SK-N-SH treated with all-trans-retinoic acid at 6 μM for 48 hours (cell line): Measurements from ENCODE around the gene CRAT.
"Not testable (repeated sequence)": the region's sequence is repeated elsewhere in the genome, so short reads cannot be mapped to it uniquely, and the experiment has no call there.

Experiments
- ATAC-seq: fragments of 200-7000 bp; cut with Tn5 transposase; 3 replicates; pipeline ENCODE4 v1.9.1; 2020; ENCODE audit warnings: mild to moderate bottlenecking, moderate library complexity
- ARNTL ChIP-seq: fragments of 450-650 bp; formaldehyde crosslinking; IDR thresholded peaks from 2 replicates; pipeline ENCODE4 v1.5.0; 2020; ENCODE audit warnings: low read depth, mild to moderate bottlenecking, moderate library complexity, borderline replicate concordance
- CSDC2 ChIP-seq: fragments of 250-450 bp; sonication (Bioruptor Pico); IDR thresholded peaks from 2 replicates; pipeline ENCODE4 v1.5.0; 2020; ENCODE audit warnings: mild to moderate bottlenecking, moderate library complexity
- CSRNP3 ChIP-seq: fragments of 250-450 bp; sonication (Bioruptor Pico); IDR thresholded peaks from 2 replicates; pipeline ENCODE4 v1.5.1; 2021; ENCODE audit warnings: mild to moderate bottlenecking, moderate library complexity
- ESRRG ChIP-seq: fragments of 250-450 bp; sonication (Bioruptor Pico); IDR thresholded peaks from 2 replicates; pipeline ENCODE4 v1.6.1; 2021; ENCODE audit warnings: mild to moderate bottlenecking
- GLIS3 ChIP-seq: fragments of 250-450 bp; sonication (Bioruptor Pico); IDR thresholded peaks from 2 replicates; pipeline ENCODE4 v1.5.0; 2020; ENCODE audit warnings: mild to moderate bottlenecking, moderate library complexity
- ISL1 ChIP-seq: fragments of 250-450 bp; sonication (Bioruptor Pico); IDR thresholded peaks from 2 replicates; pipeline ENCODE4 v2.1.2; 2022; ENCODE audit warnings: mild to moderate bottlenecking, moderate library complexity
- PATZ1 ChIP-seq: fragments of 250-450 bp; sonication (Bioruptor Pico); IDR thresholded peaks from 2 replicates; pipeline ENCODE4 v1.8.0; 2020; ENCODE audit warnings: mild to moderate bottlenecking, moderate library complexity, borderline replicate concordance
- PPARA ChIP-seq: fragments of 250-450 bp; sonication (Bioruptor Pico); IDR thresholded peaks from 2 replicates; pipeline ENCODE4 v1.5.0; 2020; ENCODE audit warnings: mild to moderate bottlenecking, borderline replicate concordance
- RARB ChIP-seq: fragments of 250-450 bp; sonication (Bioruptor Pico); IDR thresholded peaks from 2 replicates; pipeline ENCODE4 v1.8.0; 2021; ENCODE audit warnings: mild to moderate bottlenecking, moderate library complexity
- SNAI2 ChIP-seq: fragments of 250-450 bp; sonication (Bioruptor Pico); IDR thresholded peaks from 2 replicates; pipeline ENCODE4 v1.5.0; 2020; ENCODE audit warnings: mild to moderate bottlenecking, moderate library complexity
- TCF4 ChIP-seq: fragments of 250-450 bp; sonication (Bioruptor Pico); IDR thresholded peaks from 2 replicates; pipeline ENCODE4 v1.8.0; 2021; ENCODE audit warnings: mild to moderate bottlenecking, moderate library complexity, borderline replicate concordance
- TOX ChIP-seq: fragments of 250-450 bp; sonication (Bioruptor Pico); IDR thresholded peaks from 2 replicates; pipeline ENCODE4 v1.8.0; 2021; ENCODE audit warnings: mild to moderate bottlenecking, moderate library complexity, borderline replicate concordance
- ZC3H10 ChIP-seq: fragments of 250-450 bp; sonication (Bioruptor Pico); IDR thresholded peaks from 2 replicates; pipeline ENCODE4 v1.5.1; 2021; ENCODE audit warnings: mild to moderate bottlenecking, moderate library complexity
- ZFP3 ChIP-seq: fragments of 250-450 bp; sonication (Bioruptor Pico); IDR thresholded peaks from 2 replicates; pipeline ENCODE4 v1.5.0; 2020; ENCODE audit warnings: mild to moderate bottlenecking, moderate library complexity
- ZNF70 ChIP-seq: fragments of 450-650 bp; formaldehyde crosslinking; IDR thresholded peaks from 2 replicates; pipeline ENCODE4 v1.5.0; 2020; ENCODE audit warnings: mild to moderate bottlenecking, moderate library complexity
- ZNF8 ChIP-seq: fragments of 450-650 bp; formaldehyde crosslinking; IDR thresholded peaks from 2 replicates; pipeline ENCODE4 v1.5.0; 2020; ENCODE audit warnings: mild to moderate bottlenecking, moderate library complexity
- TF ChIP-seq, protein P1 (sequence below): fragments of 250-450 bp; sonication (Bioruptor Pico); IDR thresholded peaks from 2 replicates; pipeline ENCODE4 v1.5.0; 2020; ENCODE audit warnings: mild to moderate bottlenecking, moderate library complexity

Gene CRAT

DNA sequence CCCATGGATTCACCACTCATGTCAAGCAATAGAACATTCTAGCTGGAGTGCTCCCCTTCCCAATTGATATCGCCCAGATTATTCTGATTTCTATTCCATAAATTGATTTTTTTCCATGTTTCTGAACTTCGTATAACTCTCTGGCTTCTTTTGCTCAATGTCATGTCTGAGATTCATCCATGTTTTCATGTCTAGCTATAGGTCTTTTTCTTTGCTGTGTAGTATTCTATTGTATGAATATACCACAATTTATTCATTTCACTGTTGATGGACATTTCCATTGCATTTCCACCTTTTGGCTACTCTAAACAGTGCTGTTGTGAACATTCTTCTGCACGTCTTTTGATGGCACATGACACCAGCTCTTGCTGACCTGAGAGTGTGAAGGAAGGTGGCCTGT lies 20.2 kb upstream of the CRAT start:
- TF ChIP-seq CSRNP3 (CRISPR knock-in tag) (no peak), ARNTL (CRISPR knock-in tag) (no peak), SNAI2 (no peak), ESRRG (CRISPR knock-in tag) (no peak)
- TF ChIP-seq, protein P1, sequence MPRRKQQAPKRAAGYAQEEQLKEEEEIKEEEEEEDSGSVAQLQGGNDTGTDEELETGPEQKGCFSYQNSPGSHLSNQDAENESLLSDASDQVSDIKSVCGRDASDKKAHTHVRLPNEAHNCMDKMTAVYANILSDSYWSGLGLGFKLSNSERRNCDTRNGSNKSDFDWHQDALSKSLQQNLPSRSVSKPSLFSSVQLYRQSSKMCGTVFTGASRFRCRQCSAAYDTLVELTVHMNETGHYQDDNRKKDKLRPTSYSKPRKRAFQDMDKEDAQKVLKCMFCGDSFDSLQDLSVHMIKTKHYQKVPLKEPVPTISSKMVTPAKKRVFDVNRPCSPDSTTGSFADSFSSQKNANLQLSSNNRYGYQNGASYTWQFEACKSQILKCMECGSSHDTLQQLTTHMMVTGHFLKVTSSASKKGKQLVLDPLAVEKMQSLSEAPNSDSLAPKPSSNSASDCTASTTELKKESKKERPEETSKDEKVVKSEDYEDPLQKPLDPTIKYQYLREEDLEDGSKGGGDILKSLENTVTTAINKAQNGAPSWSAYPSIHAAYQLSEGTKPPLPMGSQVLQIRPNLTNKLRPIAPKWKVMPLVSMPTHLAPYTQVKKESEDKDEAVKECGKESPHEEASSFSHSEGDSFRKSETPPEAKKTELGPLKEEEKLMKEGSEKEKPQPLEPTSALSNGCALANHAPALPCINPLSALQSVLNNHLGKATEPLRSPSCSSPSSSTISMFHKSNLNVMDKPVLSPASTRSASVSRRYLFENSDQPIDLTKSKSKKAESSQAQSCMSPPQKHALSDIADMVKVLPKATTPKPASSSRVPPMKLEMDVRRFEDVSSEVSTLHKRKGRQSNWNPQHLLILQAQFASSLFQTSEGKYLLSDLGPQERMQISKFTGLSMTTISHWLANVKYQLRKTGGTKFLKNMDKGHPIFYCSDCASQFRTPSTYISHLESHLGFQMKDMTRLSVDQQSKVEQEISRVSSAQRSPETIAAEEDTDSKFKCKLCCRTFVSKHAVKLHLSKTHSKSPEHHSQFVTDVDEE (CRISPR knock-in tag), result no peak
- ATAC-seq, result no peak

- ATAC-seq, result not testable (repeated sequence)
Measured at GRCh38 chr9:129130271-129130670, 19.7 kb upstream of the CRAT start.

- ATAC-seq, result no peak
- TF ChIP-seq CSRNP3 (CRISPR knock-in tag) (no peak), ZNF70 (CRISPR knock-in tag) (no peak), ZFP3 (CRISPR knock-in tag) (no peak), RARB (no peak), CSDC2 (CRISPR knock-in tag) (no peak), ISL1 (CRISPR knock-in tag) (no peak), ESRRG (CRISPR knock-in tag) (no peak), ARNTL (CRISPR knock-in tag) (no peak)
Measured at GRCh38 chr9:129128689-129129088, 18.1 kb upstream of the CRAT start.

DNA sequence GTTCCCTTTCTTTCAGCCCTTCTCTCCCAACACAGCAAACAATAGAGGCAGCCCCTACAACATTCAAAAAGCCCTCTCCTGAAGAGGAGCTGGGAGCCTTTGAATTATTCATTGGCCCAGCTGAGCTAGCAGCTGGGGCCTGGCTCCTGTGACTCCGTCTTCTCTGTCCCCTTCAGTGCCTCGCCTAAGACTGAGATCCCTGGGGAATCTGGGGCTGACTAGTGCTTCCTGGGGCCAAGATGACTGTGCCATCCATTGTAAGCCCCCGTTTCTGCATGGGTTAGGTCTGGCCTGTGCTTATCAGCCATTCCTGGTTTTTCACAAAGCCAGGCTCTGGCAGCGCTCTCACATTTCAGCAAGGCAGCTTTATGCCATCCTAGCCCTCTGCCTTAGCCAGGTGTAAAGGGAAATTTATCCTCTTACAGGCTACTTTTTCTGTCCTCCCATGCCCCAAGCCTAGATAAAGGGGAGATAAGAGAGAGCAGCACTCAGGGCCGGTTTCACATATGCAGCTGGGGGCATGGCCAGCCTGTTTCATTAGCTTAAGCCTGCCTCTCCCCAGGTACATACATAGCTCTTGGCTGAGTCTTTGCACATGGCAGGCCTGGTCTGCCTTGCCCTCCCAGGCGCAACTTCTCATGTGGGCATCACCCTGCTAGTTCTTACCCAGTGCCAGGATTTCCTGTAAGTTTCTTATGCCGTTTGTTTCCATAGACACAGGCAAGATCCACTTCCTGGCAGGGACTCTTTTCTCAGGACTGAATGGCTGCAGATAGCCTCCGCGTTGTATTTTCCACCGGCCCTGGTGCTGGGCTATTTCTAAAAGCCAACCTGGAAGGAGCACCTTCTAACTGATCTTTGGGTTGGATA lies 16.4 kb upstream of the CRAT start:
- no peak for ATAC-seq
- TF ChIP-seq PPARA (CRISPR knock-in tag) (no peak), ESRRG (CRISPR knock-in tag) (no peak), CSDC2 (CRISPR knock-in tag) (no peak), ZNF8 (CRISPR knock-in tag) (no peak), GLIS3 (CRISPR knock-in tag) (no peak), ARNTL (CRISPR knock-in tag) (no peak), ZNF70 (CRISPR knock-in tag) (no peak), PATZ1 (CRISPR knock-in tag) (no peak)

DNA sequence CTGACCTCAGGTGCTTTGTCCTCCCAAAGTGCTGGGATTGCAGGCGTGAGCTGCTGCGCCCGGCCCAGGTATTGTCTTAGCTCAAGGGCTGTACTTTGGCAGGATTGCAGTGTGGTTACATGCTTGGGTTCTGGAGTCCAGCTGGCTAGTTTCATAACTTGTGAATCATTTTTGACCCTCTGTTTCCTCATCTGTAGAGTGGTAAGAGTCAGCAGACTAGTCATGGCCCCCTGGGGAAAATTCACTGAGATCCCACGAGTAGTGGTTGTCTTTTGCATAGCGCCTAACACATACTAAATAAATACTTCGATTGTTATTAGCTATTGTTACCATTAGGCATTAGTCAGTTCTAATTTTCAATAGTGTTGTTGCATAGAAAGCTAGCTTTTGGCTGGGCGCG lies 14.9 kb upstream of the CRAT start:
- ATAC-seq, result no peak

More for the DNA sequence above, 14.9 kb upstream of the CRAT start:
- TF ChIP-seq ISL1 (CRISPR knock-in tag), result no peak
- TF ChIP-seq ZC3H10 (CRISPR knock-in tag), result no peak
- no peak for TF ChIP-seq ARNTL (CRISPR knock-in tag)
- no peak for TF ChIP-seq ZNF70 (CRISPR knock-in tag)
- no peak for TF ChIP-seq TCF4 (CRISPR knock-in tag)
- TF ChIP-seq SNAI2, result no peak
- TF ChIP-seq TOX, result no peak
- TF ChIP-seq CSDC2 (CRISPR knock-in tag), result no peak
